Activated effector memory CD4-positive, alpha-beta T cell treated with anti-CD3 and anti-CD28 coated beads, Interleukin-2, amount 50 U/mL, for 16 hours (primary cell): ENCODE results near the gene ATP8A1.
"Not testable (repeated sequence)": the region's sequence is repeated elsewhere in the genome, so short reads cannot be mapped to it uniquely, and the experiment has no call there.

Source experiments
- DNase-seq: peaks from one replicate; pipeline ENCODE4 v3.0.0-alpha.2; 2020

The ATP8A1 gene

DNA sequence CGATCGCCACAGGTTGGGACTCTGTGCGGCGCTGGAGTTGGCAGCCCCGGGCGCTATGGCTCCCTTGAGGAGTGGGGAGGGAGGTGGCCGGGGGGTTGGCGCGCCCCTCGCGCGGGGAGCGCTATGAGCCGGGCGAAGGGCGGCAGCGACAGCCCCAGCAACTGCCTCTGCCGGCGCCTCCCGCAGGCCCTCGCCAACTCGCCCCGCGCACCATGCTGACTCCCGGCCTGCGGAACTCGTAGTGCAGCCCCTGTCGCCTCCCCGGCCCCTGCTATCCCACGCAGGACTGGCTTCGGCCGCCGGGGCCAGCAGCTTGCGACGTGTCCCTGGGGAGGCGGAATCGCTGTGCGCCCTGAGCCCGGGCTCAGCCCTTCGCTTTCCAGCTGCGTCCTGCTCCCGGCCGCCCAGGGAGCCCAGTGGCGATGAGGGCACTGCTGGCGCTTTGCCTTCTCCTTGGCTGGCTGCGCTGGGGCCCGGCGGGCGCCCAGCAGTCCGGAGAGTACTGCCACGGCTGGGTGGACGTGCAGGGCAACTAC, 259.2 kb downstream of the ATP8A1 start:
- no peak for DNase-seq

- no peak for DNase-seq
Observed at GRCh38 chr4:42396752-42397634, 259.9 kb downstream of the ATP8A1 start, which contains the start of gene SHISA3. SHISA3 (plus strand) TSS chr4:42397488; CDS start chr4:42398057, 569 bp downstream.

DNA sequence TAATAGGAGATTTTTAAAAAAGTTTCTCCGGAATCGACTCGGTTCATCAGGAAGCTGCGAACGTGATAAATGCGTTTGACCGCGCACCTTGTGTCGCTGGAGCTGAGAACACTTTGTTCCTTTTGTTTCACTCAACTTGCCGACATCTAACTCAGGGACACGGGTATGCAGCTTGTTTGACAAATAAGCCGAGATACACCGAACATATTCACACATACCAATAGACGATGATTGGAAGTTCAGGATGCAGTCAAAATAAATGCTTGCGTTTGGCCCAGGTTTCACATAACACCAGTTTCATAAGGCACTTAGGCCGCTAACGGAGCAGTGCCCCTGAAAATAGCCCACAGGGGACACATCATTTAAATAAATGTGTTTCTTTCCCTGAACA, 260.5 kb downstream of the ATP8A1 start:
- no peak for DNase-seq

- no peak for DNase-seq
Observed at GRCh38 chr4:42395595-42395994, 261.3 kb downstream of the ATP8A1 start.

- DNase-seq, result no peak
Observed at GRCh38 chr4:42392436-42392835, 264.5 kb downstream of the ATP8A1 start.

- no peak for DNase-seq
Observed at GRCh38 chr4:42391981-42392380, 264.9 kb downstream of the ATP8A1 start.

DNA sequence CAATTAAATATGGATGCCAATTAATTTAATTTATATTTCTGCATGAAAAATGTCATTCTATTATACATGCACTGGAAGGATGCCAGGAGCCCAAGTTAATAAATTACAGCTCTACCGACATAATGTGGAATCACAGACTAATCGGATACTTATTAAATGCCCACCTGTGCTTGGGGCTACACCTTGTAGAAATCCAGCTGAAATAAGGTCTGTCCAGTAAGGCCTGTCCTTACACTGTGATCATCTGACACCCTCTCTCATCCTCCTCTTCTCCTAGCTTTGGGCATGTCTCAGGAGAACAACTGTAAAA, 265.6 kb downstream of the ATP8A1 start:
- DNase-seq, result no peak

DNA sequence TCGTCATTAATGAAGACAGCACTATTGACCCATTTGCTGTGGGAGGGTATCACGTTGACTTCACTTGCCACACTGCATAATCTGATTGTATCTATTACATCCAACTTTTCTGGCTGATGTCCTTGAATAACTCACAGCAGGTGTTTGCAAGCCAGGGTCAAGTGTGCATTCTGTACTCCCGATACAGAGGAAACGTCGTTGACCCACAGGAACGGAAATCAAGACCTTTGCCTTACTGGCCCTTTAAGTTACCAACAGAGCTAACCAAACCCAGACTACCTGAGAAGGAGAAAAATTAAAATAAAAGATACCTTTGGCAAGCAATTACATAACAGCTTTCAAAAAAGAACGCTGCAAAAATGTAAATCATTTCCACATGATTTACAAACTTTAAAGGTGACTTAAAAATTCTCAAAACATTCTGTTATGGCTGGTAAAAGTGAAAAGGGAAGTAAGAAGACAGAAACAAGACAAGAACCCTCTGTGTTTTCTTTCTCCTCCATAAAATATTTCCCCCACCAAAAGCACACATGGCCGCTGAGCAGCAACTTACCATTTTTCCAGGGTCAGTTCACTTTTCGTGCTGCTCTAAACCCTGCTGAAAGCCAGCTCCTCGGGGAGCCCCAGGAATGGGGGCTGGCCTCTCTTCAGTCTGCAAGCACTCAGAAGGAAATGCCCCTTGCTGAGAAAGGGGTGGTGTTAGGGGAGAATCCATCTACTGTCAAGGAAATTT, 266.1 kb downstream of the ATP8A1 start:
- DNase-seq, result no peak

DNA sequence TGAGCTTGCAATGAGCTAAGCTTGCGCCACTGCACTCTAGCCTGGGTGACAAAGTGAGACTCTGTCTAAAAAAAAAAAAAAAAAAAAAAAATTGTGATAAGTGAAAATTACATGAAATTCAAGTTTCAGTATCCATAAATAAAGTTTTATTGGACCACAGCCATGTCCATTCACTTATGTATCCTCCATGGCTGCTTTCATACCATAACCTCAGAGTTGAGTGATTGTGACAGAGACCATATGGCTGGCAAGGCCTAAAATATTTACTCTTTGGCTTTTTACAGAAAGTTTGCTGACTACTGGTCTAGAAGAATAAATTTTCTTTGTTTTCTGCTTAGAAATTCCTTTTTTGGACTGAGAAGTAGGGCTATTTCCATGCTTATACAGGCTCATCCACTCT, 271.4 kb downstream of the ATP8A1 start:
- no peak for DNase-seq

DNA sequence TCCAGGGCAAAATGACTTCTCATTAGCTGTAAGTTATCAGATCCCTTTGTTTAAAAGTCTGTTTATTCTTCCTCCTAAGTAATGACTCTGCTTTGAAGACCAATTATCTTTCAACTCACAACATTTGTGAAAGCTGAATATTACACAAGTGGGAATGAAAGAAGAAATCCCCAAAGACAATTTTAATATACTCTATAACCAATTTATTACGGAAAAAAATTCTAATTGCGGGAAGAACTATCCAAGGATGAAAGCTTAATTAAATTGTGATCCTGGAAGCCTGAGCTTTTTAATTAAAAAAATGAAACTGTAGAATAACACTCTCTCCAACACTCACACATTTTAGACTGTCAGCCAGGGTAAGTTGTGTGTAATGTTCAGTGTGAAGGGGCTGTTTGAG, 275.2 kb downstream of the ATP8A1 start:
- no peak for DNase-seq

GRCh38 chr4:42377497-42377896, 279.4 kb downstream of the ATP8A1 start:
- no peak for DNase-seq

GRCh38 chr4:42372303-42372702, 284.6 kb downstream of the ATP8A1 start:
- not testable (repeated sequence) for DNase-seq

DNA sequence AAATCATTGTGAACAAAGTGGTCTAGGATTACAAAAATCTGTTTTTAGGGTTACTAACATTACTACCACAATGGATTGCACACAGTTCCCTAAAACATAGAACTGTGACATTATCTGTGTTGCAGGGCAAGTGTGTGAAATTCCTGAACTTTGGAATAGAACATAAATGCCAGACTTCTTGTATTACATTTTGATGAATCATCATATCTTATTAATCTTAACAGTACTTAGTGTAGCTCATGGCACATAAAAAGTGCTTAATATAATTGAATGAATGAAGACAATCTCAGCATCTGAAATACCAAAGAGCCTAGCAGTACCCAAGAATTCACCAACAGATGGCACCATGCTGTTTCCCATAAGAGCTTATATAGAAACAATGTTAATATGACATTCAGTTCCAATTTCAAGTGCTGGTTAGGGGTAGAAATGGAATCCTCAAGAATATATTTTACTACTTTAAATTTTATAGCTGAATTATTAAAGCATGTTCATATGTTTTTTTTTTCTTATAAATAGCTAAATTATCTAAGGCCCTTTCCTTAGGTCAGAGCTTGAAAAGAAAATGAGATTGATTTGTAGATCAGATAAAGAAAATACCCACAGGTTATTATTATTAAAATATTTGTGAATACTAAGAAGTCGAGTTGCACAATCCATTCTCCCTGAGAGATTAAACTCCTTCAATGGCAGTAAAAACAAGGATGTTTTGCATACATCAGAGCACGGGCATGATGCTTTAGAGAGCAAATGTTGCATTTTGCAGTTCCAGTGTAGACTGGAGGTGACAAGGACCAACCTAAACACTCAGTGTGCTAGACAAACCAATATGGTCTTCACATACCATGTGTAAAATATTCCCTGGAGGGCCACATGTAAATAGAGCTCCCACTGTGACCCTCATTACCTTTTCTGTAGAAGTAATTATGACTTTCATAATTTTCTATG, 285.3 kb downstream of the ATP8A1 start:
- DNase-seq, result no peak

- DNase-seq, result no peak
Observed at GRCh38 chr4:42369489-42369888, 287.4 kb downstream of the ATP8A1 start.

- DNase-seq, result no peak
Observed at GRCh38 chr4:42366959-42367358, 289.9 kb downstream of the ATP8A1 start.

- no peak for DNase-seq
Observed at GRCh38 chr4:42364266-42365053, 292.4 kb downstream of the ATP8A1 start.

DNA sequence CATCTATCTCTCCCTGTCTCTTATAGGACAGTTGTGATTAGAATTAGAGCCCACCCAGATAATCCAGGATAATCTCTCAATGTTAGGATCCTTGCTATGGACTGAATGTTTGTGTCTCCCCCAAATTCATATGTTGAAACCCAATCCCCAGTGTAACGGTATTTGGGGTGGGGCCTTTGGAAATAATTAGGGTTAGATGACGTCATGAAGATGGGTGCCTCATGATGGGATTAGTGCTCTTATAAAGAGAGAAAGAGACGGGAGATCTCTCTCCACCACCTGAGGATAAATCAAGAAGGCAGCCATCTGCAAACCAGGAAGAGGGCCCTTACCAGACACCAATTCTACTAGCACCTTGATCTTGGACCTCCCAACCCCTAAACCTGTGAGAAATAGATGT, 293.3 kb downstream of the ATP8A1 start:
- DNase-seq, result no peak

- no peak for DNase-seq
Observed at GRCh38 chr4:42362591-42362990, 294.3 kb downstream of the ATP8A1 start.

DNA sequence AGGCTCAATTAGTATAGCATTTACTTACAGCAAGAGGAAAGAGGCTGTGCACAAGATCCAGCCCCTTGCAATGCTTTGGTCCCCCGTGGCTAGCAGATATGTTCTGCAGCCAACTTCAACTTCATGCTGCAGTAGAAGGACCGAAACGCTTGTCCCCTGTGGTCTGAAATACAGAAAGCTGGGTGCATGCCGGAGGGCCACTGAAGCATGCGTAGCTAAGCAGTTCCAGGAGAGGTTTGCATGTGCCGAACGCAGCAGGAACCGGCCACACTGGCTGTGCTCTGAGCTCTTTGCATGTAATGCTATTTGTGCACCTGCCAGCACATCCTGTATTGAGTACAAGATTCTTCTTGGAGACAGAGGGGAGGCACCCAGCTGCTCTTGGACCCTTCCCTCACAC, 295.4 kb downstream of the ATP8A1 start:
- no peak for DNase-seq

GRCh38 chr4:42360256-42360669, 296.6 kb downstream of the ATP8A1 start:
- no peak for DNase-seq

- DNase-seq, result no peak
Observed at GRCh38 chr4:42359711-42360110, 297.2 kb downstream of the ATP8A1 start.
